H9 (cell line): ENCODE measurements around the gene SNCA. TPM values are rescaled to one million over a fixed set of nuclear protein-coding genes. Genes with fewer than 3 reads are reported as not detected.

Experiments used
- DNase-seq: peaks from one replicate; pipeline ENCODE4 v3.0.0-alpha.2; 2017
- H2AFZ ChIP-seq: one replicate; pipeline ENCODE4 v1.6.1; 2013; ENCODE audit warnings: mild to moderate bottlenecking, low read length, control low read depth, moderate library complexity
- H2AK5ac ChIP-seq: 2 replicates; pipeline ENCODE4 v1.6.1; 2013; ENCODE audit warnings: low read length, control low read depth, mixed read lengths; ENCODE audit not compliant: insufficient read length
- H2BK120ac ChIP-seq: one replicate; pipeline ENCODE4 v1.6.1; 2013; ENCODE audit warnings: low read depth, mild to moderate bottlenecking, low read length, control low read depth, inconsistent platforms; ENCODE audit not compliant: poor library complexity, severe bottlenecking
- H2BK12ac ChIP-seq: 2 replicates; pipeline ENCODE4 v1.6.1; 2013; ENCODE audit warnings: low read length, control low read depth, mixed read lengths, low read depth; ENCODE audit not compliant: insufficient read length
- H2BK15ac ChIP-seq: 2 replicates; pipeline ENCODE4 v1.6.1; 2013; ENCODE audit warnings: low read depth, low read length, control low read depth
- H2BK20ac ChIP-seq: one replicate; pipeline ENCODE4 v1.6.1; 2013; ENCODE audit warnings: low read depth, mild to moderate bottlenecking, low read length, control low read depth, inconsistent platforms; ENCODE audit not compliant: poor library complexity, severe bottlenecking
- H2BK5ac ChIP-seq: 2 replicates; pipeline ENCODE4 v1.6.1; 2013; ENCODE audit warnings: low read length, control low read depth, mixed read lengths; ENCODE audit not compliant: insufficient read length
- H3K14ac ChIP-seq: 2 replicates; pipeline ENCODE4 v1.6.1; 2013; ENCODE audit warnings: low read length, control low read depth; ENCODE audit not compliant: insufficient read depth
- H3K18ac ChIP-seq: 2 replicates; pipeline ENCODE4 v1.6.1; 2013; ENCODE audit warnings: low read depth, mild to moderate bottlenecking, mixed read lengths, low read length, control low read depth; ENCODE audit not compliant: insufficient read length
- H3K23ac ChIP-seq: 2 replicates; pipeline ENCODE4 v1.6.1; 2013; ENCODE audit warnings: low read length, control low read depth, mixed read lengths, low read depth; ENCODE audit not compliant: insufficient read length
- H3K23me2 ChIP-seq: 2 replicates; pipeline ENCODE4 v1.6.1; 2013; ENCODE audit warnings: low read depth, mild to moderate bottlenecking, mixed read lengths, low read length, control low read depth; ENCODE audit not compliant: insufficient read length, poor library complexity, severe bottlenecking
- H3K27ac ChIP-seq: 2 replicates; pipeline ENCODE4 v1.5.1; 2013; ENCODE audit warnings: low read length, control low read depth, mixed read lengths, low read depth; ENCODE audit not compliant: insufficient read length
- H3K27me3 ChIP-seq: 2 replicates; pipeline ENCODE4 v1.6.1; 2013; ENCODE audit warnings: low read length, control low read depth, inconsistent platforms; ENCODE audit not compliant: insufficient read depth
- H3K4ac ChIP-seq: 2 replicates; pipeline ENCODE4 v1.6.1; 2013; ENCODE audit warnings: low read depth, mild to moderate bottlenecking, control low read depth, inconsistent platforms, low read length, moderate library complexity
- H3K4me1 ChIP-seq: 2 replicates; pipeline ENCODE4 v1.6.1; 2013; ENCODE audit warnings: low read length, control low read depth, inconsistent platforms; ENCODE audit not compliant: insufficient read depth
- H3K4me2 ChIP-seq: 2 replicates; pipeline ENCODE4 v1.6.1; 2013; ENCODE audit warnings: low read length, control low read depth, mixed read lengths; ENCODE audit not compliant: insufficient read length, insufficient read depth
- H3K56ac ChIP-seq: 2 replicates; pipeline ENCODE4 v1.6.1; 2013; ENCODE audit warnings: low read depth, mild to moderate bottlenecking, mixed read lengths, low read length, control low read depth; ENCODE audit not compliant: insufficient read length
- H3K79me1 ChIP-seq: 2 replicates; pipeline ENCODE4 v1.6.1; 2013; ENCODE audit warnings: low read depth, mild to moderate bottlenecking, moderate library complexity, low read length, control low read depth, inconsistent platforms; ENCODE audit not compliant: insufficient read depth, poor library complexity, severe bottlenecking
- H3K79me2 ChIP-seq: 2 replicates; pipeline ENCODE4 v1.6.1; 2013; ENCODE audit warnings: low read length, control low read depth, inconsistent platforms; ENCODE audit not compliant: insufficient read depth
- H3K9ac ChIP-seq: 2 replicates; pipeline ENCODE4 v1.6.1; 2013; ENCODE audit warnings: low read length, control low read depth, mixed read lengths; ENCODE audit not compliant: insufficient read length; ENCODE audit errors: extremely low read depth
- H3K9me3 ChIP-seq: one replicate; pipeline ENCODE4 v1.6.1; 2013; ENCODE audit warnings: low read depth, low read length, inconsistent platforms; ENCODE audit not compliant: control insufficient read depth
- H3T11ph ChIP-seq: one replicate; pipeline ENCODE4 v1.6.1; 2013; ENCODE audit warnings: mild to moderate bottlenecking, low read length, control low read depth, inconsistent platforms
- H4K20me1 ChIP-seq: one replicate; pipeline ENCODE4 v1.6.1; 2013; ENCODE audit not compliant: control insufficient read depth, insufficient read length, insufficient read depth
- H4K5ac ChIP-seq: 2 replicates; pipeline ENCODE4 v1.6.1; 2013; ENCODE audit warnings: low read depth, mild to moderate bottlenecking, mixed read lengths, low read length, control low read depth; ENCODE audit not compliant: insufficient read length
- H4K8ac ChIP-seq: replicated peaks from 2 replicates; pipeline ENCODE4 v1.6.1; 2013; ENCODE audit warnings: low read length, control low read depth, mixed read lengths, low read depth; ENCODE audit not compliant: insufficient read length
- H4K91ac ChIP-seq: 2 replicates; pipeline ENCODE4 v1.6.1; 2013; ENCODE audit warnings: low read depth, mild to moderate bottlenecking, moderate library complexity, mixed read lengths, low read length, control low read depth; ENCODE audit not compliant: insufficient read length
- H3K27ac Mint-ChIP-seq, 3 experiments: 2 replicates in 2 of 3; 3 replicates in 1 of 3; pipeline ENCODE4 v1.8.0; 2020 to 2021; ENCODE audit warnings: mixed read lengths in 3 of 3, mild to moderate bottlenecking in 1 of 3, moderate library complexity in 1 of 3
- H3K27me3 Mint-ChIP-seq: 2 replicates; pipeline ENCODE4 v1.8.0; 2021; ENCODE audit warnings: low read depth, mild to moderate bottlenecking, moderate library complexity, mixed read lengths
- H3K36me3 Mint-ChIP-seq, 3 experiments: 2 replicates in 2 of 3; 3 replicates in 1 of 3; pipeline ENCODE4 v1.8.0; 2020 to 2021; ENCODE audit warnings: low read depth in 3 of 3, mixed read lengths in 3 of 3; ENCODE audit not compliant: insufficient read depth in 1 of 3
- H3K4me1 Mint-ChIP-seq, 2 experiments: 2 replicates each; pipeline ENCODE4 v1.8.0; 2020; ENCODE audit warnings: mixed read lengths in 2 of 2
- H3K4me3 Mint-ChIP-seq, 2 experiments: 2 replicates in 1 of 2; 3 replicates in 1 of 2; pipeline ENCODE4 v1.8.0; 2020 to 2021; ENCODE audit warnings: mild to moderate bottlenecking in 2 of 2, mixed read lengths in 2 of 2, moderate library complexity in 1 of 2
- H3K9me3 Mint-ChIP-seq, 2 experiments: 2 replicates in 1 of 2; 3 replicates in 1 of 2; pipeline ENCODE4 v1.8.0; 2020; ENCODE audit warnings: mild to moderate bottlenecking in 2 of 2, mixed read lengths in 2 of 2, moderate library complexity in 1 of 2
- CTCF ChIP-seq: fragments of 200-600 bp; sonication (generic); conservative IDR thresholded peaks from 3 replicates; pipeline ENCODE4 v1.8.0; 2021; ENCODE audit warnings: antibody characterized with exemption, mild to moderate bottlenecking
- WGBS: extraction: QIAGEN DNeasy Blood & Tissue Kit; methylation state at CpG from one replicate; pipeline ENCODE4 v1.1.7; 2013; ENCODE audit warnings: missing lambda C conversion rate, low lambda C conversion rate, mixed read lengths; ENCODE audit not compliant: insufficient read length; ENCODE audit errors: extremely low coverage; 5-methylcytosine and 5-hydroxymethylcytosine counted together
- total RNA-seq: library from RNA; stranded (reverse); gene quantifications from 2 replicates; pipeline ENCODE4 v1.2.1, GENCODE V29; 2021

The SNCA gene
- total RNA-seq, 1 experiment from 2014 or later = 8.5 TPM

GRCh38 chr4:89788206-89789072 lies 48.5 kb downstream of the SNCA start:
- no peak for TF ChIP-seq CTCF
- Histone ChIP-seq H3K23ac (no peak overlapping the region), H2BK12ac (no peak overlapping the region), H4K20me1 (no peaks in the 10 kb centered on the region), H2BK20ac (no peak overlapping the region), H3K27ac (no peak overlapping the region), H3T11ph (no peak overlapping the region), H3K9ac (no peak overlapping the region), H4K8ac (no peak overlapping the region), H3K79me2 (no peaks in the 10 kb centered on the region), H3K27me3 (no peaks in the 10 kb centered on the region), H3K18ac (no peak overlapping the region), H4K91ac (no peak overlapping the region), H3K79me1 (no peaks in the 10 kb centered on the region), H3K4ac (no peak overlapping the region), H3K23me2 (no peaks in the 10 kb centered on the region), H4K5ac (no peak overlapping the region), H3K9me3 (no peaks in the 10 kb centered on the region), H3K14ac (no peak overlapping the region), H2AK5ac (no peak overlapping the region), H2BK5ac (no peak overlapping the region), H3K4me1 (no peaks in the 10 kb centered on the region), H3K56ac (no peak overlapping the region), H2AFZ (no peak overlapping the region), H2BK15ac (no peak overlapping the region), H3K4me2 (no peak overlapping the region), H2BK120ac (no peak overlapping the region)
- DNase-seq = no peak
- no peaks in the 10 kb centered on the region for H3K9me3 Mint-ChIP-seq
- no peaks in the 10 kb centered on the region for H3K4me1 Mint-ChIP-seq
- H3K27ac Mint-ChIP-seq = no peak overlapping the region
- H3K36me3 Mint-ChIP-seq = no peaks in the 10 kb centered on the region
- no peak overlapping the region for H3K4me3 Mint-ChIP-seq
- WGBS = no CpG with 5 or more reads among the region's 2 CpGs
- H3K27me3 Mint-ChIP-seq = no peaks in the 10 kb centered on the region
